Effector memory CD8-positive, alpha-beta T cell (primary cell): Measurements from ENCODE around the gene TBC1D3C.
"Not testable (repeated sequence)": the region's sequence is repeated elsewhere in the genome, so short reads cannot be mapped to it uniquely, and the experiment has no call there.

Source experiments
- ATAC-seq: fragments of 150-1000 bp; cut with Tn5 transposase; replicated peaks from 2 replicates; pipeline ENCODE4 v1.10.0; 2021; ENCODE audit warnings: mild to moderate bottlenecking, moderate library complexity
- DNase-seq, 3 experiments: peaks; one replicate each; pipeline ENCODE4 v3.0.0; 2021
- H3K27ac Mint-ChIP-seq, 2 donors: one replicate each; pipeline ENCODE4 v1.8.0; 2022; ENCODE audit warnings: mild to moderate bottlenecking in 2 of 2, mixed read lengths in 2 of 2, moderate library complexity in 2 of 2
- H3K27me3 Mint-ChIP-seq, 2 donors: one replicate each; pipeline ENCODE4 v1.8.0; 2022; ENCODE audit warnings: mixed read lengths in 2 of 2
- H3K36me3 Mint-ChIP-seq: one replicate; pipeline ENCODE4 v1.8.0; 2022; ENCODE audit warnings: mild to moderate bottlenecking, moderate library complexity, mixed read lengths; ENCODE audit not compliant: insufficient read depth
- H3K4me1 Mint-ChIP-seq, 2 donors: one replicate each; pipeline ENCODE4 v1.8.0; 2022; ENCODE audit warnings: low read depth in 2 of 2, mixed read lengths in 2 of 2
- H3K4me3 Mint-ChIP-seq, 2 donors: one replicate each; pipeline ENCODE4 v1.8.0; 2022; ENCODE audit warnings: mild to moderate bottlenecking in 2 of 2, mixed read lengths in 2 of 2, moderate library complexity in 2 of 2
- H3K9me3 Mint-ChIP-seq, 2 donors: one replicate each; pipeline ENCODE4 v1.8.0; 2022; ENCODE audit warnings: mixed read lengths in 2 of 2
- total RNA-seq, 9 experiments: gene quantifications; one replicate each; lab custom pipeline; 2026; lab: John Stamatoyannopoulos, UW

The TBC1D3C gene
- 0 to 0.11 (median 0) reads per million in 9 experiments for total RNA-seq

DNA sequence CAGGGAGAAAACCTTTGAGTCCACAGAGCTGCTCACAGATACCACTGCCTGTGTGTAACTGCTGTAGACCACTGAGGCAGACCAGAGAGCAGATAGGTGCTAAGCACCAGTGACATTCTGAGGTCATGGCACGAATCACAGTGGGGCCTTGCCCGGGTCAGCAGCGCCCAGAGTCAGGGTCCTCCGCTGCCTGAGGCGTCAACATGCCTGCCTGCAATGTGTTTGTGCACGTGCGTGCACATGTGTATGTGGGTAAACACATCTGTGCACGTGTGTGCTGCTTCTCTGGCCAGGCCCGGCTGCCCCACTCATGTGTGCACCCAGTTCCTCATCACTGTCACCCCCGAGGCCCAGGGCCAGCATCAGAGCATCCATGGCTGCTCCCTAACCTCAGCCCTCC lies at the start of gene TBC1D3C:
TSS of gene TBC1D3C (minus strand) at position 101 of the 400 bp plus-strand sequence. CDS start 1,568 bp downstream, outside the sequence.
- H3K27me3 Mint-ChIP-seq, H3K36me3 Mint-ChIP-seq, ATAC-seq, DNase-seq, H3K4me3 Mint-ChIP-seq, H3K9me3 Mint-ChIP-seq, H3K4me1 Mint-ChIP-seq, H3K27ac Mint-ChIP-seq: not testable (repeated sequence)

GRCh38 chr17:38099262-38099661 lies 30.8 kb upstream of the TBC1D3C start:
- not testable (repeated sequence) for DNase-seq, H3K9me3 Mint-ChIP-seq, H3K27me3 Mint-ChIP-seq, H3K36me3 Mint-ChIP-seq, H3K4me1 Mint-ChIP-seq, H3K27ac Mint-ChIP-seq, H3K4me3 Mint-ChIP-seq, ATAC-seq

- not testable (repeated sequence) for ATAC-seq
Observed at GRCh38 chr17:38094059-38094694, 25.7 kb upstream of the TBC1D3C start.

DNA sequence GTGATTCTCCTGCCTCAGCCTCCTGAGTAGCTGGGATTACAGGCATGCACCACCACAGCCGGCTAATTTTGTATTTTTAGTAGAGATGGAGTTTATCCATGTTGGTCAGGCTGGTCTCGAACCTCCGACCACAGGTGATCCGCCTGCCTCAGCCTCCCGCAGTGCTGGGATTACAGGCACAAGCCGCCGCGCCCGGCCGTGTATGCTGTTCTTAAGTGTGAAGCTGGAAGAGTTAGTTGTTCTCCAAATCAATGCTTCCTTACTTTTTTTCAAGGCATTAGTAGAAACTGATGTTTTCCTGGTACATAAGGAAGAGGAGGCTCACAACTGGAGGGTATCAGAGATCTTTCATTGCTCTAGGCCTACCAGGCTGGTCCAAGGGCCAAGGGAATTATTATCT lies 19.7 kb upstream of the TBC1D3C start:
- H3K4me3 Mint-ChIP-seq, H3K4me1 Mint-ChIP-seq, H3K27ac Mint-ChIP-seq, H3K27me3 Mint-ChIP-seq, ATAC-seq, DNase-seq, H3K36me3 Mint-ChIP-seq, H3K9me3 Mint-ChIP-seq: not testable (repeated sequence)

More at GRCh38 chr17:38094059-38094694, 25.7 kb upstream of the TBC1D3C start:
- H3K27ac Mint-ChIP-seq, H3K9me3 Mint-ChIP-seq, DNase-seq, H3K27me3 Mint-ChIP-seq, H3K4me3 Mint-ChIP-seq, H3K4me1 Mint-ChIP-seq, H3K36me3 Mint-ChIP-seq: not testable (repeated sequence)

DNA sequence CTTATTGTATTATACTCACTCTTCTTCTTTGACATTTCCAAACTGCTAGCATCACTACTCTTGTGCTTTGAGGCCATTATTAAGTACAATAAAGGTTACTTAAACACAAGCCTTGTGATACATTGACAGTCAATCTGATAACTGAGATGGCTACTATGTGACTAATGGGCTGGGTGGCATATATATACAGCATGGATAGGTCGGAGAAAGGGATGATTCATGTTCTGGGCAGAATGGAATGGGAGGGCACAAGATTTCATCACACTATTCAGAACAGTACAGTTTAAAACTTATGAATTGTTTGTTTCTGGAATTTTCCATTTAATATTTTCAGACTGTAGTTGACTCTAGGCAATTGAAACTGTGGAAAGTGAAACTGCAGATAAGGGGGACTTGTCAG lies 18.9 kb upstream of the TBC1D3C start:
- H3K36me3 Mint-ChIP-seq, ATAC-seq, H3K4me3 Mint-ChIP-seq, H3K9me3 Mint-ChIP-seq, H3K27ac Mint-ChIP-seq, H3K4me1 Mint-ChIP-seq, DNase-seq, H3K27me3 Mint-ChIP-seq: not testable (repeated sequence)
